GM12801 (cell line): Measurements from ENCODE around the gene CKS2.

Experiments used
- TF ChIP-seq, protein P1 (sequence below): IDR thresholded peaks from one replicate; pipeline ENCODE4 v1.5.1; 2011; ENCODE audit warnings: control low read depth; ENCODE audit not compliant: insufficient read length; ENCODE audit errors: extremely low read depth

Gene CKS2

GRCh38 chr9:89329917-89330316 lies 18.9 kb downstream of the CKS2 start:
- TF ChIP-seq, protein P1, sequence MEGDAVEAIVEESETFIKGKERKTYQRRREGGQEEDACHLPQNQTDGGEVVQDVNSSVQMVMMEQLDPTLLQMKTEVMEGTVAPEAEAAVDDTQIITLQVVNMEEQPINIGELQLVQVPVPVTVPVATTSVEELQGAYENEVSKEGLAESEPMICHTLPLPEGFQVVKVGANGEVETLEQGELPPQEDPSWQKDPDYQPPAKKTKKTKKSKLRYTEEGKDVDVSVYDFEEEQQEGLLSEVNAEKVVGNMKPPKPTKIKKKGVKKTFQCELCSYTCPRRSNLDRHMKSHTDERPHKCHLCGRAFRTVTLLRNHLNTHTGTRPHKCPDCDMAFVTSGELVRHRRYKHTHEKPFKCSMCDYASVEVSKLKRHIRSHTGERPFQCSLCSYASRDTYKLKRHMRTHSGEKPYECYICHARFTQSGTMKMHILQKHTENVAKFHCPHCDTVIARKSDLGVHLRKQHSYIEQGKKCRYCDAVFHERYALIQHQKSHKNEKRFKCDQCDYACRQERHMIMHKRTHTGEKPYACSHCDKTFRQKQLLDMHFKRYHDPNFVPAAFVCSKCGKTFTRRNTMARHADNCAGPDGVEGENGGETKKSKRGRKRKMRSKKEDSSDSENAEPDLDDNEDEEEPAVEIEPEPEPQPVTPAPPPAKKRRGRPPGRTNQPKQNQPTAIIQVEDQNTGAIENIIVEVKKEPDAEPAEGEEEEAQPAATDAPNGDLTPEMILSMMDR: no peak

DNA sequence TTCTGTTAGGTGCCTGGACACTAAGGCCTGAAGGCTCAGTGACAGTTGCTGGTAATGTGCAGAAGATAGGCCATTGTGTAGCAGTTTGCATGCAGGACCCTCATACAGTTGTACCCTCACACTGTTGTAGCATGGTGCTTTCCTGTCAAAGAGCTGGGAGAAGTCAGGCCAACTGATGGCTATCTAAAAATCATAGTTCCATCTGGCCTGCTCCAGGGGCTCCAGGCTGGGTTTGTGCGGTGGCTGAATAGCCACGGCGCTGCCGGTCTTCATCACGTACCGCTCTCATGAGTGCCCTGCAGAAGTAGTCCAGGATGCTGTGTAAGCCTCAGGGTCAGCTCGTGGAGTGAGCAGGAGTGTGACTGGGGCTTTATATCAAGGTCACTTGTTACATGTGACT lies 19.5 kb downstream of the CKS2 start:
- TF ChIP-seq, protein P1: no peak

GRCh38 chr9:89339807-89340206 lies 28.8 kb downstream of the CKS2 start:
- TF ChIP-seq, protein P1: no peak

GRCh38 chr9:89340332-89340731 lies 29.3 kb downstream of the CKS2 start:
- TF ChIP-seq, protein P1: no peak

DNA sequence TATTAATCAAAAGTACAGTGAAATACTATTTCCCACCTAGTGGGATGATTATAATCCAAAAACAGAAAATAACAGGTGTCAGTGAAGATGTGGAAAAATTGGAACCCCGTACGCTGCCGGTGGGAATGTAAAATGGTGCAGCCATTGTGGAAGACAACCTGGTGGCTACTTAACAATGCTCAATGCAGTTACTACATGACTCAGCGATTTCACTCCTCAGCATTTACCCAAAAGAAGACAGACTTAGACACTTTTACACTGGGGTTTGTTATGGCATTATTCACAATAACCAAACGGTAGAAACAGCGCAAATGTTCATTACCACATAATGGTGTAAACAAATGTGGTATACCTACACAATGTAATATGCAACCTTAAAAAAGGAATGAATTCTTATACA lies 31.2 kb downstream of the CKS2 start:
- TF ChIP-seq, protein P1: no peak

DNA sequence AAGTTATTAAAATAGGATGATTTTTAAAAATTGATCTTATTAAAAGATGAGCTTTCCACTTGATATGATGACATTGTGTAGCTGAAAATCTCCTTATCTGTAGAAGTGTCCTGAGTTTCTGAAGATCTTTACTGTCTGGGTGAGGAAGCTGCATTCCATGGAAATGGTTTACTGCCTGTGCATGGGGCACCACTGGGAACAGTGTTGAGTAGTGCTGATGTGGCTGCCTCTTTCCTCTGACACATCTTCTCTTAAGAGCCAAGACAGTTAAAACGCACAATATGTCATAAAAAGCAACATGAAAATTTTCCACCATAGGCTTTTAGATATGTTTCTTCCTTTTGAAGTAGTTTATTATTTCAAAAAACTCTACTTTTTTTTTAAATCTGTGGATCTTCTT lies 32.0 kb downstream of the CKS2 start:
- TF ChIP-seq, protein P1: no peak

GRCh38 chr9:89345476-89345875 lies 34.5 kb downstream of the CKS2 start:
- TF ChIP-seq, protein P1: no peak

DNA sequence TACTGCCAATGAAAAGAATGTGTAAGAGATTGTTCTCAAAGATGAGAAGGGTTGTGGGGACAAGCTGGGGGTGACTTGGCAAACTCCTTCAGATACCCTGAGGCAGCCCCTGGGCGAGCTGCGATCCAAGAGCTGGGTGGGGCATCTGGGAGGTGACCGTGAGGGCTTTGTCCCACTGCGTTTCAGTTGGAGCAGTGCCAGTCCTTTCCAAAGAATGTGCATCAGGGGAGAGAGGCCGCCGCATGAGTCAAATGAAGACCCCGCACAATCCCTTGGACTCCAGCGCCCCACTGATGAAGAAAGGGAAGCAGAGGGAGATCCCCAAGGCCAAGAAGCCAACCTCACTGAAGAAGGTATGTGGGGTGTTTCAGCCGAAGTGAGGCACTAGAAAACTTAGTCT lies 35.7 kb downstream of the CKS2 start:
- TF ChIP-seq, protein P1: no peak
